NCI-H187 treated with DMSO at 0.1 percent for 48 hours (cell line): ENCODE measurements around the gene NPR3.

Experiments
- DNase-seq: peaks from one replicate; lab custom pipeline; 2025; lab: John Stamatoyannopoulos, UW

The NPR3 gene

GRCh38 chr5:32712481-32713360, 1.6 kb downstream of the NPR3 start:
- no peak for DNase-seq

- DNase-seq = no peak
Measured at GRCh38 chr5:32713361-32713769, 2.2 kb downstream of the NPR3 start.

- DNase-seq = no peak
Measured at GRCh38 chr5:32713770-32714381, 2.8 kb downstream of the NPR3 start.

GRCh38 chr5:32714836-32715235, 3.7 kb downstream of the NPR3 start:
- DNase-seq = no peak

- DNase-seq = no peak
Measured at GRCh38 chr5:32720300-32720699, 9.2 kb downstream of the NPR3 start.

GRCh38 chr5:32721626-32722025, 10.5 kb downstream of the NPR3 start:
- no peak for DNase-seq

GRCh38 chr5:32722957-32723356, 11.8 kb downstream of the NPR3 start:
- no peak for DNase-seq

- DNase-seq = no peak
Measured at GRCh38 chr5:32724526-32724925, 13.4 kb downstream of the NPR3 start.

- no peak for DNase-seq
Measured at GRCh38 chr5:32726086-32726557, 15.0 kb downstream of the NPR3 start.

GRCh38 chr5:32729651-32730050, 18.5 kb downstream of the NPR3 start:
- DNase-seq = no peak

GRCh38 chr5:32733590-32734340, 22.6 kb downstream of the NPR3 start:
- no peak for DNase-seq

- DNase-seq = no peak
Measured at GRCh38 chr5:32734827-32735378, 23.8 kb downstream of the NPR3 start.

- DNase-seq = no peak
Measured at GRCh38 chr5:32735512-32735911, 24.4 kb downstream of the NPR3 start.

GRCh38 chr5:32736842-32737241, 25.7 kb downstream of the NPR3 start:
- no peak for DNase-seq

GRCh38 chr5:32740651-32741050, 29.5 kb downstream of the NPR3 start:
- no peak for DNase-seq

- DNase-seq = no peak
Measured at GRCh38 chr5:32745317-32745716, 34.2 kb downstream of the NPR3 start.

- no peak for DNase-seq
Measured at GRCh38 chr5:32752411-32752810, 41.3 kb downstream of the NPR3 start.

- no peak for DNase-seq
Measured at GRCh38 chr5:32753051-32753450, 41.9 kb downstream of the NPR3 start.

GRCh38 chr5:32753765-32754164, 42.6 kb downstream of the NPR3 start:
- DNase-seq = no peak

- no peak for DNase-seq
Measured at GRCh38 chr5:32754284-32754683, 43.2 kb downstream of the NPR3 start.

GRCh38 chr5:32760091-32760509, 49.0 kb downstream of the NPR3 start:
- DNase-seq = no peak

GRCh38 chr5:32765266-32765665, 54.1 kb downstream of the NPR3 start:
- no peak for DNase-seq
